Measurements from ENCODE around the gene PLGRKT. TPM values are rescaled to one million over a fixed set of nuclear protein-coding genes. Genes with fewer than 3 reads are reported as not detected.
"Not testable (repeated sequence)": the region's sequence is repeated elsewhere in the genome, so short reads cannot be mapped to it uniquely, and the experiment has no call there.

The PLGRKT gene
- polyA plus RNA-seq (ENCODE audit: insufficient read length), result 31.4 TPM

- DNase-seq, result peak; percentile 94
These were observed at the start of gene PLGRKT for GRCh38 chr9:5437254-5438216. Gene PLGRKT, minus strand, starts transcription at chr9:5437925. Its CDS starts 5,948 bp downstream, at chr9:5431977.

- no peak for DNase-seq
These were observed 49.3 kb upstream of the PLGRKT start for GRCh38 chr9:5486988-5487387.

GRCh38 chr9:5485378-5486085, 47.8 kb upstream of the PLGRKT start:
- DNase-seq, result no peak

- DNase-seq, result no peak
These were observed 45.6 kb upstream of the PLGRKT start for GRCh38 chr9:5483306-5483705.

GRCh38 chr9:5482194-5482593, 44.5 kb upstream of the PLGRKT start:
- DNase-seq, result no peak

- DNase-seq, result no peak
These were observed 43.8 kb upstream of the PLGRKT start for GRCh38 chr9:5481322-5482040.

GRCh38 chr9:5480919-5481318, 43.2 kb upstream of the PLGRKT start:
- DNase-seq, result no peak

GRCh38 chr9:5479994-5480694, 42.4 kb upstream of the PLGRKT start:
- DNase-seq, result no peak

GRCh38 chr9:5478206-5478605, 40.5 kb upstream of the PLGRKT start:
- no peak for DNase-seq

GRCh38 chr9:5475611-5476010, 37.9 kb upstream of the PLGRKT start:
- DNase-seq, result not testable (repeated sequence)

GRCh38 chr9:5470816-5471215, 33.1 kb upstream of the PLGRKT start:
- DNase-seq, result no peak

GRCh38 chr9:5470122-5470521, 32.4 kb upstream of the PLGRKT start:
- DNase-seq, result no peak

- DNase-seq, result no peak
These were observed 31.1 kb upstream of the PLGRKT start for GRCh38 chr9:5468850-5469249.

- DNase-seq, result no peak
These were observed 29.0 kb upstream of the PLGRKT start for GRCh38 chr9:5466766-5467165.

- no peak for DNase-seq
These were observed 28.3 kb upstream of the PLGRKT start for GRCh38 chr9:5466005-5466404.

- DNase-seq, result not testable (repeated sequence)
These were observed 27.2 kb upstream of the PLGRKT start for GRCh38 chr9:5464831-5465330.

- DNase-seq, result no peak
These were observed 22.4 kb upstream of the PLGRKT start for GRCh38 chr9:5460157-5460556.

- no peak for DNase-seq
These were observed 21.6 kb upstream of the PLGRKT start for GRCh38 chr9:5459289-5459829.

- DNase-seq, result no peak
These were observed 17.5 kb upstream of the PLGRKT start for GRCh38 chr9:5455181-5455580.

- no peak for DNase-seq
These were observed 15.9 kb upstream of the PLGRKT start for GRCh38 chr9:5453673-5454072.

- no peak for DNase-seq
These were observed 15.3 kb upstream of the PLGRKT start for GRCh38 chr9:5453004-5453403.

GRCh38 chr9:5452286-5452609, 14.5 kb upstream of the PLGRKT start:
- DNase-seq, result no peak

All from hindlimb muscle (tissue), 1 donor.